NCI-H2107 (cell line): ENCODE data around the gene ATOH1.

Experiments used
- DNase-seq: peaks from one replicate; lab custom pipeline; 2025; lab: John Stamatoyannopoulos, UW

Gene ATOH1

GRCh38 chr4:93834249-93835066, 5.9 kb downstream of the ATOH1 start:
- no peak for DNase-seq

DNA sequence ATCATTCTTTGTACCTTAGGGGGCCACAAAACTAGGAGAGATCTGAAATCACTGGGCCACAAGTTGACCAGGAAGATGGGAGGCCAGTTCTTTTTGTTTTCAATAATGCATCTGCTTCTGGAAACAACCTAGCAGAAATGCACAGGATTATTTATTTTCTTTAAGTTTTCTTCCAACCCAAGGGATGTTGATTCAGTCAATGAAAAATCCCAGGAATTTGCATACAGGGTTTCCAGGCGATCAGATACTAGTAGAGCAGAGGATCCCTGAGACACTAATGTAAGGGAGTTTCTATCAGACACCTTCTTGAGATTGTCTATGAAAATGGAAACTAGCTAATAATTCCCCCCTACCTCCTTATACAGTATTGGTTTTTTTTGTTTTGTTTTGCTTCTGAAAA, 7.4 kb downstream of the ATOH1 start:
- DNase-seq = no peak

DNA sequence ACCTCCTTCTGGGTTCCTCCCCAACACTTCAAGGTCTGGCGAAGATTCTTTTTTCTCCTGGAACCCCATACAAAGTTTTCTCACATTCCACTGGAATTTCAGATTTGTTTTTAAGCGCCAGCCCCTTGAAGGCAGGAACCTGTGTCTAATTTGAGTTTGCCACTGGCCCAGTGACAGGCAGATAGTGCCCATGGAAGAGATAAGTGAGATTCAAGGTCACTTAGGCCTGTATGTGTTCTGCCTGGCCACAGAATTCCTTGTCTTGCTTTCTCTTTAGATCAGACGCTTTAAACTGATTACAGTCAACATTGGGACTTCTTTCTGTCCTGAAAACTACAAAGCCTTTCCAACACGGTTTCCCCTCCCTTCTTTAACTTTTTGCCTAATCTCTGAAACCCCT, 11.2 kb downstream of the ATOH1 start:
- no peak for DNase-seq

DNA sequence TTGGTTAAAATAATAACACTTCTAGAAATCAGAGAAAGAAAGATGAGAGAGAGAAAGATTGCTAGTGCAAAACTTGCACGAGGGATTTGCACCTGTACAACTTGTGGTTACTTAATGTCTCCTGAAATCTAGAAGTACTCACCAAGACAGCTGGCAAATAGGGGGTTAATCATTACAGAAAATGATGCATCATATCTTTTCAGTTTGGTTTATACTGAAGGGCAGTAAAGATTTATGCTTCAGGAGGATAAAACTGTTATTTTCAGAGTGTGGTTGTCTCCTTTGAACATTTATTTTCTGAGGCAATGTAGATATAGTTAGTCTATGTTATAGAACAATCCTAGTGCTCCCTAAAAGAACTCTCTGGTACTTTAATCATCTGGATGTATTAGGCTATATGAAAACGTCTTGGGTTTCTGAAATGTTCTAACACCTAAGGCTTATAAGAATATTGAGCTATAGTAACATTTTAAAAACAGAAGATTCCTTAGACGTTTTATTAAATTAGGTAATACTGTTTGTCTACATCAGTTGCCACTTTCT, 13.3 kb downstream of the ATOH1 start:
- no peak for DNase-seq

- no peak for DNase-seq
These were observed 14.2 kb downstream of the ATOH1 start for GRCh38 chr4:93842601-93843252.

DNA sequence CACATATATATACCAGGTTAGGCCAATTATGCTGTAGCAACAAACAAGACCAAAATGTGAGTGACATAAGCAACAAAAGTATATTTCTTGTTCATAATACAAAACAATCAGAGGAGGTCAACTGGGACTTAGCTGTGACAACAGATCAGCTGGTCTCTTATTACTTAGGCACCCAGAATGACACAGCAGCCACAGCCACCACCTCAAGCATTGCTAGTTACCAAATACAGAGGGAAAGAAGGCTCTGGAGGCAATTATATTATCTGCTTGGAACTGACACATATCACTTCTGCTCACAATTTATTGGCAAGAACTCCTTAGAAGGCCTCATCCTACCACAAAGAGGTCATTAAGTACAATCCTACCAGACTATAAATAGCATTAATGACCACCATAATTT, 15.2 kb downstream of the ATOH1 start:
- DNase-seq = no peak

GRCh38 chr4:93852680-93853079, 24.1 kb downstream of the ATOH1 start:
- DNase-seq = no peak

DNA sequence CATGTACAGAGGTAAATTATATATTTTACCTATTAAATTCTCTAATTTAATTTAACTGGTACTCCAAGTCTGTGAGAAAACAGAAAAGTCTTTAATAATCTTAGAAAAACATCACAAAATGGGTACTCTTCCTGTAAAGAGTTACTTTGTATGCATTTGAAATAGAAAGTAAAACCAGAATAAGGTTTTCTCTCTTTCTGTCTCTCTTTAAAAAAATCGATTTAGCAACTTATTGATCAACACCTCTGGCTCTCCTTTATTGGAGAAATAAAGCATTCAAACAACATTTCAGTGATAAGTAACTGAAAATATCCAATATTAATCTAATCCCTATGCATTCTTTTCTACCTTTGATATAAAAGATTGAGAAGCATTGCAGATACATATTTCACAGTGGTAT, 27.4 kb downstream of the ATOH1 start:
- DNase-seq = no peak

DNA sequence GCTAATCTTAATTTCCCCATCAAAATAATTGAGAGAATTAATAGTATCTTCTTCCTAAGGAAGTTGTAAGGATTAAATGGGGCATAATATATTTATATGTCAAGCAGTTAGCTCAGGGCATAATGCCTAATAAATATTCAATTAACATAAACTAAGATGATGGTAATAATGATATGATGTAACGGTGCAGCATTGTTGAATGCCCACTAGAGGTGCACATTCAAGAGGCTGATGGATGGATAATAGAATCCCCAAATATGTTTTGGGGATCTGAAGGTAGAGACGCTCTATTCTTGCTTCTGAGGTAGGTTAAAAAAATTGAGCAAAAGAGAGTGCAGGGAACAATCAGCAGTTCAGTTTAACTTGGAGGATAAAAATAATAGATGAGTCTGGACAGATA, 37.1 kb downstream of the ATOH1 start:
- no peak for DNase-seq

DNA sequence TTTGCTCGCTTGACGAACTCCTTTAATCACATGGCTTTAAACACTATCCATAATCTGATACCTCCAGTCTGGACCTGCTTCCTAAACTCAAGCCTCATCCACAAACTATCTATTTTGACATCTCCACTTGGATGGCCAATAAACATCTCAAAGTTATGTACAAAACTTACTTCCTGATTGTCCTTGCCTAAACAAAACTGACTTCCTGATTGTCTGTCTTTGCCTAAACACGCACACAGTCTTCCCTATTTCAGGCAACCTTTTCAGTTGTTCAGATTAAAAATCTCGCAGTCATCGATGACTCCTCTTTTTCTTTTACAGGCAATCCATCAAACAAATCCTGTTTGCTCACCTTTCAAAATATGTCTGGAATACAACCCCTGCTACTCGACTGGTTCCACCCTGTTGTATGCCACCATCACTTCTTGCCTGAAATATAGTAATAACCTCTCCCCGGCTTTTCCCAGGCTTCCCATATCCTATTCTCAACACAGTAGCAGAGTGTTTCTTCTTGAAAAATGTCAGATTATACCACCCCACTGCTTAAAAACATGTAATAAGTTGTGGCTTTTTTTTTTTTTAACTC, 39.0 kb downstream of the ATOH1 start:
- DNase-seq = no peak

DNA sequence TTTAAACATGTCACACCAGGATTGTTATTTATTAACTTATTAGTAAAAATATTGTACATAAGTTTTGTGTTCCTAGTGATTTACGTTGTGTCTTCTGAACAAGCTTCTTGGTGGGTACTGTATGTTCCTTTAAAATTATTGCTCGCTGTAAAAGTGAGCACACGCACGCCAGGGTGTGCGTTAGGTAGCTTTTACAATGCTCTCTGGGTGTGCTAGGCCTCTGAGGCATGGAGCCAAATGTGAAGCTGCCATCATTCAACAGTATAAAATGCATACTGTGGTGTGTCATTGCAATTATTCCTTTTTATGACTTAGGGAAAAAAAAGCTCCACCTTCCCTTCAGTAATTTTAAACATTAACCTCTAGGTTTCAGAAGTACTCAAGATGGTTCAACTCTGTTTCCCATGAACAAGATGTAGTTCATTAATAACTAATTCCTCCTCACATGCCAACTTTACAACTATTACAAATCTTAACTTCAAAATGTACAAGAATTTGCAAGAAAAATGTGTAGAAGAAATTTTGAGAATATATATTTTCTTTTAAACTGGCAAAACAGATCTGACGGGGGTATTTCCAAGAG, 42.4 kb downstream of the ATOH1 start:
- no peak for DNase-seq

- DNase-seq = no peak
These were observed 48.2 kb downstream of the ATOH1 start for GRCh38 chr4:93876754-93877153.

GRCh38 chr4:93878566-93878965, 50.0 kb downstream of the ATOH1 start:
- DNase-seq = no peak

DNA sequence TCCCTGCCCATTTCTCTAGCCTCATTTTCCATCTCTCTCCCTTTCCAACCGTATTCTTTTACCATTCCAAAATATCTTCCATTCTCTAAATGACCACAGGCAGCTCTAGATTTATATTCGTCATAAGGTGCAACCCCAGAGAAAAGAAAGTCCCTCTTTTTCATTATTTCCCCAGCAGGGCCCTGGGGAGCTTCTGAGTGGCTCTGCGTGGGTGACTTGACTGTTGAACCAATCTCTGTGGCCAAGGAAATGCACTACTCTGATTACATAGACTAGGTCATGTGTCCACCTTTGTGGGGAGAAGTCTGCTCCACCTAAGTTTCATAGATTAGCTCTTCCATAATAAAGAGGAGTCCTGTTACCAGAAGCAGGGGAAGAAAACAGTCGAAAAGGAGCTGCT, 51.4 kb downstream of the ATOH1 start:
- DNase-seq = no peak
